ENCODE results near the gene CNTN6.

DNA sequence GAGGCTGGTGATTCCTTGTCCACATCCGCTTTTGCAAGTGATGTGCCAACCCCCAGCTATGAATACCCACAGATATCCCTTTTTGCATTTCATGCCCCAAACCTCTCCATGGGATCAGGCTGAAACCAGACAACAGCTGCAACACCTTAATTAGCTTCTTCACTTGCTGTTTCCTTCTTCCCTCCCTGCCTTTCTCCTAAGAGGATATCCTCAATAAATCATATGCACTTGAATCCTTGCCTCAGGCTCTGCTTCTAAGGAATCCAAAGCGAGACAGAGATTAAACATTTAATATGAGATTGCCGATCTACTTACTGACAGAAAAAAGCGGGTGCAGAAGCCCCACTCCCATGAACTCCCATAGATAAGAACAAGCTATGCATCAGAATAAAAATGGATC lies 138.1 kb downstream of the CNTN6 start:
- no peak for TF ChIP-seq POLR2AphosphoS5 (IDR thresholded peaks at IDR 0.05)
- TF ChIP-seq, protein P1, sequence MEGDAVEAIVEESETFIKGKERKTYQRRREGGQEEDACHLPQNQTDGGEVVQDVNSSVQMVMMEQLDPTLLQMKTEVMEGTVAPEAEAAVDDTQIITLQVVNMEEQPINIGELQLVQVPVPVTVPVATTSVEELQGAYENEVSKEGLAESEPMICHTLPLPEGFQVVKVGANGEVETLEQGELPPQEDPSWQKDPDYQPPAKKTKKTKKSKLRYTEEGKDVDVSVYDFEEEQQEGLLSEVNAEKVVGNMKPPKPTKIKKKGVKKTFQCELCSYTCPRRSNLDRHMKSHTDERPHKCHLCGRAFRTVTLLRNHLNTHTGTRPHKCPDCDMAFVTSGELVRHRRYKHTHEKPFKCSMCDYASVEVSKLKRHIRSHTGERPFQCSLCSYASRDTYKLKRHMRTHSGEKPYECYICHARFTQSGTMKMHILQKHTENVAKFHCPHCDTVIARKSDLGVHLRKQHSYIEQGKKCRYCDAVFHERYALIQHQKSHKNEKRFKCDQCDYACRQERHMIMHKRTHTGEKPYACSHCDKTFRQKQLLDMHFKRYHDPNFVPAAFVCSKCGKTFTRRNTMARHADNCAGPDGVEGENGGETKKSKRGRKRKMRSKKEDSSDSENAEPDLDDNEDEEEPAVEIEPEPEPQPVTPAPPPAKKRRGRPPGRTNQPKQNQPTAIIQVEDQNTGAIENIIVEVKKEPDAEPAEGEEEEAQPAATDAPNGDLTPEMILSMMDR (IDR thresholded peaks at IDR 0.05) = no peak

Data from transverse colon (tissue), 4 donors.